Large intestine (tissue), 3 donors: Measurements from ENCODE around the gene GH2. TPM values are rescaled to one million over a fixed set of nuclear protein-coding genes. Genes with fewer than 3 reads are reported as not detected.
"Not testable (repeated sequence)": the region's sequence is repeated elsewhere in the genome, so short reads cannot be mapped to it uniquely, and the experiment has no call there.

Source experiments
- DNase-seq, 2 donors: peaks; one replicate each; pipeline versions ENCODE4 v3.0.0 to v3.0.0-alpha.2; 2013
- H3K27ac ChIP-seq: one replicate; pipeline ENCODE4 v1.5.1; 2013; ENCODE audit warnings: low read length
- H3K27me3 ChIP-seq: 2 replicates; pipeline ENCODE4 v1.6.1; 2013; ENCODE audit warnings: low read length; ENCODE audit not compliant: control insufficient read depth, insufficient read depth
- H3K36me3 ChIP-seq: 2 replicates; pipeline ENCODE4 v1.6.1; 2013; ENCODE audit warnings: low read length; ENCODE audit not compliant: control insufficient read depth, insufficient read depth
- H3K4me1 ChIP-seq: one replicate; pipeline ENCODE4 v1.6.1; 2013; ENCODE audit warnings: low read length; ENCODE audit not compliant: control insufficient read depth, insufficient read depth
- H3K4me3 ChIP-seq: one replicate; pipeline ENCODE4 v1.5.1; 2013; ENCODE audit warnings: low read length
- H3K9me3 ChIP-seq: one replicate; pipeline ENCODE4 v1.6.1; 2013; ENCODE audit warnings: mild to moderate bottlenecking, low read depth, low read length, moderate library complexity; ENCODE audit not compliant: control insufficient read depth
- WGBS: methylation state at CpG from one replicate; pipeline ENCODE4 v1.1.5; 2013; ENCODE audit warnings: low lambda C conversion rate; ENCODE audit not compliant: insufficient coverage; 5-methylcytosine and 5-hydroxymethylcytosine counted together
- polyA plus RNA-seq: library from polyadenylated mRNA; unstranded; fragments of 120-200 nt; gene quantifications from one replicate; pipeline ENCODE4 v1.2.1, GENCODE V29; 2013

GH2 gene
- polyA plus RNA-seq, 1 donor, result not detected

GRCh38 chr17:63894021-63894420 is 12.3 kb upstream of the GH2 start:
- not testable (repeated sequence) for DNase-seq, H3K4me1 ChIP-seq, H3K36me3 ChIP-seq, H3K27me3 ChIP-seq, H3K4me3 ChIP-seq, H3K27ac ChIP-seq, H3K9me3 ChIP-seq
- no CpG with 5 or more reads among the region's 3 CpGs for WGBS

GRCh38 chr17:63892316-63893037 is 10.7 kb upstream of the GH2 start:
- not testable (repeated sequence) for H3K4me3 ChIP-seq, DNase-seq, H3K4me1 ChIP-seq, H3K27ac ChIP-seq, H3K36me3 ChIP-seq, H3K9me3 ChIP-seq, H3K27me3 ChIP-seq
- WGBS, result no CpG with 5 or more reads among the region's 11 CpGs

- H3K27me3 ChIP-seq, H3K4me3 ChIP-seq, H3K4me1 ChIP-seq, DNase-seq, H3K9me3 ChIP-seq, H3K36me3 ChIP-seq, H3K27ac ChIP-seq: not testable (repeated sequence)
- no CpG with 5 or more reads among the region's 13 CpGs for WGBS
Measured at GRCh38 chr17:63889026-63889848, 7.5 kb upstream of the GH2 start.

GRCh38 chr17:63885119-63885518 is 3.4 kb upstream of the GH2 start:
- H3K9me3 ChIP-seq, H3K4me1 ChIP-seq, H3K36me3 ChIP-seq, H3K27me3 ChIP-seq, DNase-seq, H3K27ac ChIP-seq, H3K4me3 ChIP-seq: not testable (repeated sequence)
- 100% methylated on average over 4 of the region's 11 CpGs for WGBS

- H3K27me3 ChIP-seq, H3K9me3 ChIP-seq, H3K4me3 ChIP-seq, H3K4me1 ChIP-seq, H3K36me3 ChIP-seq, H3K27ac ChIP-seq, DNase-seq: not testable (repeated sequence)
- WGBS, result no CpG with 5 or more reads among the region's 9 CpGs
Measured at GRCh38 chr17:63882626-63883126, 932 bp upstream of the GH2 start.

- H3K27me3 ChIP-seq, H3K4me1 ChIP-seq, H3K27ac ChIP-seq, H3K9me3 ChIP-seq, H3K4me3 ChIP-seq, DNase-seq, H3K36me3 ChIP-seq: not testable (repeated sequence)
- no CpG with 5 or more reads among the region's 11 CpGs for WGBS
Measured at GRCh38 chr17:63881337-63881736, 407 bp downstream of the GH2 start.

GRCh38 chr17:63880706-63881105 is 1.0 kb downstream of the GH2 start:
- H3K27me3 ChIP-seq, result peaks cover 2% of the 10 kb centered on the region
- no CpG with 5 or more reads among the region's 12 CpGs for WGBS
- no peaks in the 10 kb centered on the region for H3K9me3 ChIP-seq
- H3K36me3 ChIP-seq, result no peaks in the 10 kb centered on the region
- DNase-seq, result no peak
- no peaks in the 10 kb centered on the region for H3K4me1 ChIP-seq
- H3K27ac ChIP-seq, result no peak overlapping the region
- H3K4me3 ChIP-seq, result no peak overlapping the region

- H3K4me1 ChIP-seq, H3K27me3 ChIP-seq, DNase-seq, H3K36me3 ChIP-seq, H3K27ac ChIP-seq, H3K4me3 ChIP-seq, H3K9me3 ChIP-seq: not testable (repeated sequence)
- no CpG with 5 or more reads among the region's 9 CpGs for WGBS
Measured at GRCh38 chr17:63878413-63878812, 3.3 kb downstream of the GH2 start.

GRCh38 chr17:63874693-63875092 is 7.1 kb downstream of the GH2 start:
- not testable (repeated sequence) for H3K27me3 ChIP-seq, H3K36me3 ChIP-seq, H3K9me3 ChIP-seq, H3K4me3 ChIP-seq, DNase-seq, H3K4me1 ChIP-seq, H3K27ac ChIP-seq
- WGBS, result no CpG with 5 or more reads among the region's 6 CpGs

- no CpG with 5 or more reads among the region's 8 CpGs for WGBS
- H3K4me1 ChIP-seq, H3K36me3 ChIP-seq: not testable (repeated sequence)
Measured at GRCh38 chr17:63874061-63874626, 7.6 kb downstream of the GH2 start.

More at GRCh38 chr17:63874061-63874626, 7.6 kb downstream of the GH2 start:
- H3K27me3 ChIP-seq, DNase-seq, H3K9me3 ChIP-seq, H3K27ac ChIP-seq, H3K4me3 ChIP-seq: not testable (repeated sequence)
